ENCODE results near the gene ADGB. TPM values are rescaled to one million over a fixed set of nuclear protein-coding genes. Genes with fewer than 3 reads are reported as not detected.

The ADGB gene
- total and polyA plus RNA-seq, 4 donors, result 1.4 to 9.7 (median 5.5) TPM

DNA sequence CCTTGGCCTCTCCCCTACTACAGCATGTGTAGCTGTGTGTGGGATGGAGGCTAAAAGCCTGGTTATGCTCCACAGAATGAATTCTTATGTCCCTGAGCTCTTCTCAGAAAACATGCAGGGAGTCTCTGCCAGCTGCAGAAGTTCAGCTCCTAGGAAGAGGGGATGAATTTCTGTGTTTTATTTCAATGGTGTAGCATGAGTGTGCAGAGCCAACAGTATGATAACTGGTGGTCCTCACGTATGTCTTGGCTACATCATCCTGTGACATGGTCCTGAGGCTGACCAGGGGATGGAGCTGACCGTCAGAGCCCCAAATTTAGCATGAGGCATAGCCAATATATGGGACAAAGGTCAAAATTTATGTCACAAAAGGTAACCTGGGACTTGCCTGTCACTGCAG is 266.1 kb downstream of the ADGB start:
- H3K36me3 ChIP-seq (ENCODE audit: control insufficient read depth in 4 of 4, insufficient read depth in 4 of 4, low read length in 4 of 4), result no peaks in the 10 kb centered on the region
- H3K4me1 ChIP-seq (ENCODE audit: control insufficient read depth in 5 of 5, insufficient read depth in 5 of 5, low read length in 5 of 5), result no peaks in the 10 kb centered on the region
- ATAC-seq (ENCODE audit: insufficient read depth, low FRiP score) (no peak), DNase-seq (no peak)
- H3K9ac ChIP-seq (ENCODE audit: insufficient read depth in 1 of 2, low read length in 2 of 2), result no peak overlapping the region
- no peak overlapping the region for H3K27ac ChIP-seq (ENCODE audit: low read depth in 1 of 2, low read length in 1 of 2)
- H3K9me3 ChIP-seq (ENCODE audit: control insufficient read depth in 4 of 4, insufficient read depth in 3 of 4, low read length in 3 of 4), result no peaks in the 10 kb centered on the region
- TF ChIP-seq, protein P1, sequence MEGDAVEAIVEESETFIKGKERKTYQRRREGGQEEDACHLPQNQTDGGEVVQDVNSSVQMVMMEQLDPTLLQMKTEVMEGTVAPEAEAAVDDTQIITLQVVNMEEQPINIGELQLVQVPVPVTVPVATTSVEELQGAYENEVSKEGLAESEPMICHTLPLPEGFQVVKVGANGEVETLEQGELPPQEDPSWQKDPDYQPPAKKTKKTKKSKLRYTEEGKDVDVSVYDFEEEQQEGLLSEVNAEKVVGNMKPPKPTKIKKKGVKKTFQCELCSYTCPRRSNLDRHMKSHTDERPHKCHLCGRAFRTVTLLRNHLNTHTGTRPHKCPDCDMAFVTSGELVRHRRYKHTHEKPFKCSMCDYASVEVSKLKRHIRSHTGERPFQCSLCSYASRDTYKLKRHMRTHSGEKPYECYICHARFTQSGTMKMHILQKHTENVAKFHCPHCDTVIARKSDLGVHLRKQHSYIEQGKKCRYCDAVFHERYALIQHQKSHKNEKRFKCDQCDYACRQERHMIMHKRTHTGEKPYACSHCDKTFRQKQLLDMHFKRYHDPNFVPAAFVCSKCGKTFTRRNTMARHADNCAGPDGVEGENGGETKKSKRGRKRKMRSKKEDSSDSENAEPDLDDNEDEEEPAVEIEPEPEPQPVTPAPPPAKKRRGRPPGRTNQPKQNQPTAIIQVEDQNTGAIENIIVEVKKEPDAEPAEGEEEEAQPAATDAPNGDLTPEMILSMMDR (IDR thresholded peaks at IDR 0.05; ENCODE audit: control extremely low read depth, extremely low read depth), result no peak
- WGBS, 2 donors, result 84 to 87% methylated on average over 2 of the region's 2 CpGs
- H3K27me3 ChIP-seq (ENCODE audit: control insufficient read depth in 3 of 3, insufficient read depth in 3 of 3, low read length in 2 of 3), result no peaks in the 10 kb centered on the region
- H3K4me3 ChIP-seq, result no peak overlapping the region

Small RNA genes within 50 kb of the gene (small RNA-seq; reads per million reads assigned to genes)
- not detected for gene RNU6-906P (ENCODE audit: low replicate concordance)

Other genes with a start within 250 kb of the ADGB start
- 10 to 100 TPM; 22.5 to 30.0 TPM for gene RAB32, start 55.1 kb upstream of the ADGB start, total RNA-seq
- gene RAB32, start 55.1 kb upstream of the ADGB start, polyA plus RNA-seq, result 10 to 100 TPM; 21.3 to 63.2 TPM